Measurements from ENCODE around the gene ERICH4. TPM values are rescaled to one million over a fixed set of nuclear protein-coding genes. Genes with fewer than 3 reads are reported as not detected.

ERICH4 gene
- total RNA-seq, 6 experiments from 2014 or later: not detected

- peaks cover 38% of the 10 kb centered on the region for H3K27me3 Mint-ChIP-seq (ENCODE audit: insufficient read depth)
- no peak for DNase-seq
- no peak overlapping the region for H3K27ac Mint-ChIP-seq
- H3K9me3 Mint-ChIP-seq: no peaks in the 10 kb centered on the region
- H3K4me1 Mint-ChIP-seq (ENCODE audit: low read depth): peaks cover 7% of the 10 kb centered on the region; the same call in 1 of the 2 replicates
- TF ChIP-seq, protein P1, sequence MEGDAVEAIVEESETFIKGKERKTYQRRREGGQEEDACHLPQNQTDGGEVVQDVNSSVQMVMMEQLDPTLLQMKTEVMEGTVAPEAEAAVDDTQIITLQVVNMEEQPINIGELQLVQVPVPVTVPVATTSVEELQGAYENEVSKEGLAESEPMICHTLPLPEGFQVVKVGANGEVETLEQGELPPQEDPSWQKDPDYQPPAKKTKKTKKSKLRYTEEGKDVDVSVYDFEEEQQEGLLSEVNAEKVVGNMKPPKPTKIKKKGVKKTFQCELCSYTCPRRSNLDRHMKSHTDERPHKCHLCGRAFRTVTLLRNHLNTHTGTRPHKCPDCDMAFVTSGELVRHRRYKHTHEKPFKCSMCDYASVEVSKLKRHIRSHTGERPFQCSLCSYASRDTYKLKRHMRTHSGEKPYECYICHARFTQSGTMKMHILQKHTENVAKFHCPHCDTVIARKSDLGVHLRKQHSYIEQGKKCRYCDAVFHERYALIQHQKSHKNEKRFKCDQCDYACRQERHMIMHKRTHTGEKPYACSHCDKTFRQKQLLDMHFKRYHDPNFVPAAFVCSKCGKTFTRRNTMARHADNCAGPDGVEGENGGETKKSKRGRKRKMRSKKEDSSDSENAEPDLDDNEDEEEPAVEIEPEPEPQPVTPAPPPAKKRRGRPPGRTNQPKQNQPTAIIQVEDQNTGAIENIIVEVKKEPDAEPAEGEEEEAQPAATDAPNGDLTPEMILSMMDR (IDR thresholded peaks at IDR 0.05): no peak
- no peaks in the 10 kb centered on the region for H3K36me3 Mint-ChIP-seq (ENCODE audit: low read depth)
- H3K4me3 Mint-ChIP-seq: no peak overlapping the region
Measured at GRCh38 chr19:41445575-41445974, 2.6 kb downstream of the ERICH4 start.

DNA sequence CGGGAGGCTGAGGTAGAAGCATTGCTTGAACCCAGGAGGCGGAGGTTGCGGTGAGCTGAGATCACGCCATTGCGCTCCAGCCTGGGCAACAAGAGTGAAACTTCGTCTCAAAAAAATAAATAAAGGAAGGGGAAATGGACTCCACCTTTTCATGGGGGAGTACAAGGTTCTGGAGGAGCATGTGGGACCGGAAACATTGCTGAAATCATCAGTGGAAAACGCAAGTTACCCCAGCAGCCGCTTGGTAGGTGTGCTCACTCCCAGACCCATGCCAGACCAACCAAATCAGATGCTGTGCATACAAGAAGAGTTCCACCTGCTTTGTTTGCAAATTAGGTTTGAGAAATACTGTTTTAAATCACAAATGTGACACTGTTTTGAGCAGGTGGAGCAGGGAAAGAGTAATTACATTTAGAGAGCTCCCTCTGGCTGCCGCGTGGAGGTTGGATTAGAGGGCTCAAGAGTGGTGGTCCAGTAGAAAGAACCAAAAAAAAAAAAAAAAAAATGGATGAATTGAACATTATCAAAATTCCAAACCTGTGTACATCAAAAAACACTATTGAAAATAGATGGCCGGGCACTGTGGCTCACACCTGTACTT is 4.9 kb downstream of the ERICH4 start:
- Mint-ChIP-seq H3K4me3 (no peak overlapping the region), H3K27me3 (ENCODE audit: insufficient read depth) (peaks cover 40% of the 10 kb centered on the region), H3K36me3 (ENCODE audit: low read depth) (no peaks in the 10 kb centered on the region), H3K4me1 (ENCODE audit: low read depth) (peaks cover 5% of the 10 kb centered on the region; the same call in 1 of the 2 replicates), H3K27ac (no peak overlapping the region), H3K9me3 (no peaks in the 10 kb centered on the region)
- TF ChIP-seq, protein P1 (IDR thresholded peaks at IDR 0.05): peak; percentile 41; the same call in 1 of the 2 replicates
- no peak for DNase-seq

DNA sequence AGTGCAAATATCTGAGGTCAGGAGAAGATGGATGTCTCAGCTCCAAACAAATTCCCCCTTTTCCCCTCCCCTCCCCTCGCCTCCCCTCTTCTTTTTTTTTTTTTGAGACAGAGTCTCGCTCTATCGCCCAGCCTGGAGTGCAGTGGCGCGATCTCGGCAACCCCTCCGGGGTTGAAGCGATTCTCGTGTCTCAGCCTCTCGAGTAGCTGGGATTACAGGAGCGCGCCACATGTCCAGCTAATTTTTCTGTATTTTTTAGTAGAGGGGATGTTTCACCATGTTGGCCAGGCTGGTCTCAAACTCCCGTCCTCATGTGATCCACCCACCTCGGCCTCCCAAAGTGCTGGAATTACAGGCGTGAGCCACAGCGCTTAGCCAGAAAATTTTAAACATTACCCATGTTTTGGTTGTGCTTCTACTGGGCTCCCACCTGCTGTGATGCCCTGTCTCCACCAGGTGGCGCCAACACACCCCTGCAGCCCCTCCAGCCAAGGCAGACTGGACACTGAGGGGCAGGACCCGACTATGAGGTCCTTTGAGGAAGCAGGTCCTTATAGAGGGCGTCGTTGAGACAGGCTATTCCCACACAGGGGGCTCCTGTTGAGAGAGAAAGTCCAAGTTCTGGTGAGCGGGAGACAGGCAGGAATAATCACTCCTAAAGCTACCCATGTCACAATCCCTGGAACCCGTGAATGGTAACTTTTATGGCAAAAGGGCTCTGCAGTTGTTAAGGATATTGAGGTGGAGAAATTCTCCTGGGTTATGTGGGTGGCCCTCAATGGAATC is 6.3 kb downstream of the ERICH4 start:
- TF ChIP-seq, protein P1 (IDR thresholded peaks at IDR 0.05): peak; percentile 98
- no peak overlapping the region for H3K27ac Mint-ChIP-seq
- peaks cover 33% of the 10 kb centered on the region for H3K27me3 Mint-ChIP-seq (ENCODE audit: insufficient read depth)
- H3K9me3 Mint-ChIP-seq: no peaks in the 10 kb centered on the region
- peaks cover 5% of the 10 kb centered on the region; the same call in 1 of the 2 replicates for H3K4me1 Mint-ChIP-seq (ENCODE audit: low read depth)
- DNase-seq: peak; percentile 41
- peak overlapping the region; percentile 75 for H3K4me3 Mint-ChIP-seq
- no peaks in the 10 kb centered on the region for H3K36me3 Mint-ChIP-seq (ENCODE audit: low read depth)

- TF ChIP-seq, protein P1 (IDR thresholded peaks at IDR 0.05): no peak
- H3K4me3 Mint-ChIP-seq: no peak overlapping the region
- no peaks in the 10 kb centered on the region for H3K9me3 Mint-ChIP-seq
- no peak for DNase-seq
- H3K36me3 Mint-ChIP-seq (ENCODE audit: low read depth): no peaks in the 10 kb centered on the region
- peaks cover 31% of the 10 kb centered on the region for H3K27me3 Mint-ChIP-seq (ENCODE audit: insufficient read depth)
- H3K4me1 Mint-ChIP-seq (ENCODE audit: low read depth): peaks cover 5% of the 10 kb centered on the region; the same call in 1 of the 2 replicates
- no peak overlapping the region for H3K27ac Mint-ChIP-seq
Measured at GRCh38 chr19:41449865-41450178, 6.9 kb downstream of the ERICH4 start.

GRCh38 chr19:41452584-41453275 is 9.8 kb downstream of the ERICH4 start:
- DNase-seq: no peak
- Mint-ChIP-seq H3K4me1 (ENCODE audit: low read depth) (peaks cover 24% of the 10 kb centered on the region), H3K27ac (no peak overlapping the region), H3K9me3 (no peaks in the 10 kb centered on the region), H3K36me3 (ENCODE audit: low read depth) (no peaks in the 10 kb centered on the region), H3K4me3 (no peak overlapping the region), H3K27me3 (ENCODE audit: insufficient read depth) (peaks cover 16% of the 10 kb centered on the region)
- TF ChIP-seq, protein P1 (IDR thresholded peaks at IDR 0.05): no peak

Measured in HFFc6 (cell line).